HUES64 (cell line): Measurements from ENCODE around the gene PTPRR.

Source experiments
- H3K27ac ChIP-seq: 2 replicates; pipeline ENCODE4 v1.7.0; 2013; ENCODE audit warnings: low read depth, low read length, inconsistent platforms
- H3K27me3 ChIP-seq: 2 replicates; pipeline ENCODE4 v1.6.1; 2013; ENCODE audit warnings: mild to moderate bottlenecking, low read length; ENCODE audit not compliant: insufficient read depth
- H3K36me3 ChIP-seq: 2 replicates; pipeline ENCODE4 v1.6.1; 2013; ENCODE audit warnings: mild to moderate bottlenecking, low read length; ENCODE audit not compliant: insufficient read depth
- H3K4me1 ChIP-seq: 2 replicates; pipeline ENCODE4 v1.6.1; 2013; ENCODE audit warnings: mild to moderate bottlenecking, low read length, moderate library complexity; ENCODE audit not compliant: insufficient read depth
- H3K4me3 ChIP-seq: 2 replicates; pipeline ENCODE4 v1.5.1; 2013; ENCODE audit warnings: mild to moderate bottlenecking, low read length, moderate library complexity
- H3K9ac ChIP-seq: 2 replicates; pipeline ENCODE4 v1.6.1; 2013; ENCODE audit warnings: mild to moderate bottlenecking, low read depth, low read length
- H3K9me3 ChIP-seq: 2 replicates; pipeline ENCODE4 v1.6.1; 2013; ENCODE audit warnings: low read depth, low read length; ENCODE audit not compliant: insufficient read depth
- WGBS: fragments of 150-250, 120-280 bp; methylation state at CpG from one replicate; pipeline ENCODE4 v1.1.7; 2013; ENCODE audit warnings: missing lambda C conversion rate; 5-methylcytosine and 5-hydroxymethylcytosine counted together

PTPRR gene

GRCh38 chr12:70854881-70855568 lies 65.5 kb downstream of the PTPRR start:
- 96% methylated on average over 3 of the region's 3 CpGs for WGBS
- Histone ChIP-seq H3K27me3 (no peaks in the 10 kb centered on the region), H3K9me3 (no peaks in the 10 kb centered on the region), H3K27ac (no peak overlapping the region), H3K9ac (no peak overlapping the region), H3K4me1 (peaks cover 19% of the 10 kb centered on the region; the same call in 1 of the 2 replicates), H3K36me3 (no peaks in the 10 kb centered on the region), H3K4me3 (no peak overlapping the region)

GRCh38 chr12:70854138-70854537 lies 66.4 kb downstream of the PTPRR start:
- no peak overlapping the region for H3K4me3 ChIP-seq
- H3K9me3 ChIP-seq, result no peaks in the 10 kb centered on the region
- no peaks in the 10 kb centered on the region for H3K27me3 ChIP-seq
- no peaks in the 10 kb centered on the region for H3K36me3 ChIP-seq
- WGBS, result 84% methylated on average over 3 of the region's 3 CpGs
- H3K27ac ChIP-seq, result no peak overlapping the region
- no peak overlapping the region for H3K9ac ChIP-seq
- H3K4me1 ChIP-seq, result peaks cover 19% of the 10 kb centered on the region; the same call in 1 of the 2 replicates

GRCh38 chr12:70853326-70853725 lies 67.2 kb downstream of the PTPRR start:
- Histone ChIP-seq H3K9me3 (no peaks in the 10 kb centered on the region), H3K27ac (no peak overlapping the region), H3K4me1 (peaks cover 19% of the 10 kb centered on the region; the same call in 1 of the 2 replicates), H3K4me3 (no peak overlapping the region), H3K36me3 (no peaks in the 10 kb centered on the region), H3K27me3 (no peaks in the 10 kb centered on the region), H3K9ac (no peak overlapping the region)
- 99% methylated on average over 3 of the region's 3 CpGs for WGBS

GRCh38 chr12:70852416-70853150 lies 68.0 kb downstream of the PTPRR start:
- Histone ChIP-seq H3K9me3 (no peaks in the 10 kb centered on the region), H3K4me3 (no peak overlapping the region), H3K36me3 (no peaks in the 10 kb centered on the region), H3K4me1 (peaks cover 19% of the 10 kb centered on the region; the same call in 1 of the 2 replicates), H3K9ac (no peak overlapping the region), H3K27me3 (no peaks in the 10 kb centered on the region), H3K27ac (no peak overlapping the region)
- WGBS, result 94% methylated on average over 7 of the region's 7 CpGs

- H3K9ac ChIP-seq, result no peak overlapping the region
- H3K36me3 ChIP-seq, result no peaks in the 10 kb centered on the region
- 67% methylated on average over 2 of the region's 3 CpGs for WGBS
- no peak overlapping the region for H3K27ac ChIP-seq
- no peaks in the 10 kb centered on the region for H3K27me3 ChIP-seq
- H3K4me3 ChIP-seq, result no peak overlapping the region
- H3K4me1 ChIP-seq, result peaks cover 4% of the 10 kb centered on the region; the same call in 1 of the 2 replicates
- H3K9me3 ChIP-seq, result no peaks in the 10 kb centered on the region
Measured at GRCh38 chr12:70849265-70849960, 71.1 kb downstream of the PTPRR start.

- no peaks in the 10 kb centered on the region for H3K27me3 ChIP-seq
- no peak overlapping the region for H3K9ac ChIP-seq
- H3K4me3 ChIP-seq, result no peak overlapping the region
- H3K9me3 ChIP-seq, result no peaks in the 10 kb centered on the region
- H3K27ac ChIP-seq, result no peak overlapping the region
- H3K4me1 ChIP-seq, result no peaks in the 10 kb centered on the region
- H3K36me3 ChIP-seq, result no peaks in the 10 kb centered on the region
- WGBS, result 95% methylated on average over 2 of the region's 4 CpGs
Measured at GRCh38 chr12:70847871-70848270, 72.7 kb downstream of the PTPRR start.

GRCh38 chr12:70845268-70845667 lies 75.3 kb downstream of the PTPRR start:
- Histone ChIP-seq H3K4me3 (no peak overlapping the region), H3K27ac (no peak overlapping the region), H3K36me3 (no peaks in the 10 kb centered on the region), H3K27me3 (no peaks in the 10 kb centered on the region), H3K9ac (no peak overlapping the region), H3K9me3 (no peaks in the 10 kb centered on the region), H3K4me1 (no peaks in the 10 kb centered on the region)
- WGBS, result 97% methylated on average over 3 of the region's 3 CpGs

- no peak overlapping the region for H3K9ac ChIP-seq
- WGBS, result 95% methylated on average over 3 of the region's 3 CpGs
- 0 out of 2 replicates have a peak, but pooled peaks cover 7% of the 10 kb centered on the region for H3K4me1 ChIP-seq
Measured at GRCh38 chr12:70843363-70843762, 77.2 kb downstream of the PTPRR start.

GRCh38 chr12:70842942-70843341 lies 77.6 kb downstream of the PTPRR start:
- H3K27ac ChIP-seq, result no peak overlapping the region
- H3K36me3 ChIP-seq, result no peaks in the 10 kb centered on the region
- WGBS, result 100% methylated on average over 1 of the region's 1 CpG
- H3K9ac ChIP-seq, result no peak overlapping the region
- no peak overlapping the region for H3K4me3 ChIP-seq
- H3K27me3 ChIP-seq, result no peaks in the 10 kb centered on the region
- H3K9me3 ChIP-seq, result no peaks in the 10 kb centered on the region
- 0 out of 2 replicates have a peak, but pooled peaks cover 11% of the 10 kb centered on the region for H3K4me1 ChIP-seq

More at GRCh38 chr12:70843363-70843762, 77.2 kb downstream of the PTPRR start:
- no peaks in the 10 kb centered on the region for H3K36me3 ChIP-seq
- H3K27me3 ChIP-seq, result no peaks in the 10 kb centered on the region
- no peak overlapping the region for H3K4me3 ChIP-seq
- no peaks in the 10 kb centered on the region for H3K9me3 ChIP-seq
- no peak overlapping the region for H3K27ac ChIP-seq

- Histone ChIP-seq H3K36me3 (no peaks in the 10 kb centered on the region), H3K27ac (no peak overlapping the region), H3K4me1 (peaks cover 14% of the 10 kb centered on the region), H3K9me3 (no peaks in the 10 kb centered on the region), H3K9ac (no peak overlapping the region), H3K4me3 (no peak overlapping the region), H3K27me3 (no peaks in the 10 kb centered on the region)
- WGBS, result 100% methylated on average over 1 of the region's 1 CpG
Measured at GRCh38 chr12:70842136-70842535, 78.4 kb downstream of the PTPRR start.
